ENCODE results near the gene SLC24A1.

Gene SLC24A1

DNA sequence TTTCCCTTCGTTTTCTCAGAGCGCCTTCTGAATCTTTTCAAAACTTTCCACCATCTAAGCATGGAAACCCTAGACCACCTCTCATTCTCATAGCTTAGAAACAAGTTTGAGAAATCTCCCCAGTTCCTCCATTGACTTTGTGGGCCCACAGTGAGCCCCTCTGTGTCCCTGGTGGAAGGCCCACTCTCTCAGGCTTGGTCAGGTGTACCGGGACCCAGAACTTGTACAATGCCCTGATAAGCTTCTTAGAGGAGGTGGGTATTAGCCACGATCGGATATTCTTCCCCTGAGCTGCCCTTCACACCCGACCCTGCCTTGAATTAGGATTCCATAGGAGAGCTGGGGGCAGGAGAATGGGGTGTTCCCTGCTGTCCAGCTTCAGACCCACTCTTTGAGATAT lies at the start of gene SLC24A1:
TSS of gene SLC24A1 (plus strand) at position 301 of the 400 bp plus-strand sequence. CDS start 2,143 bp downstream, outside the sequence.
- DNase-seq (ENCODE audit: extremely low read depth in 1 of 2, low read depth in 1 of 2), result no peak

- no peak for DNase-seq (ENCODE audit: extremely low read depth in 1 of 2, low read depth in 1 of 2)
Measured at GRCh38 chr15:65571971-65572370, 49.8 kb upstream of the SLC24A1 start.

- DNase-seq (ENCODE audit: extremely low read depth in 1 of 2, low read depth in 1 of 2), result no peak
Measured at GRCh38 chr15:65576664-65577063, 45.1 kb upstream of the SLC24A1 start.

GRCh38 chr15:65577129-65577996 lies 44.4 kb upstream of the SLC24A1 start:
- DNase-seq (ENCODE audit: extremely low read depth in 1 of 2, low read depth in 1 of 2), result no peak

GRCh38 chr15:65578904-65579728 lies 42.6 kb upstream of the SLC24A1 start:
- DNase-seq (ENCODE audit: extremely low read depth in 1 of 2, low read depth in 1 of 2), result no peak

DNA sequence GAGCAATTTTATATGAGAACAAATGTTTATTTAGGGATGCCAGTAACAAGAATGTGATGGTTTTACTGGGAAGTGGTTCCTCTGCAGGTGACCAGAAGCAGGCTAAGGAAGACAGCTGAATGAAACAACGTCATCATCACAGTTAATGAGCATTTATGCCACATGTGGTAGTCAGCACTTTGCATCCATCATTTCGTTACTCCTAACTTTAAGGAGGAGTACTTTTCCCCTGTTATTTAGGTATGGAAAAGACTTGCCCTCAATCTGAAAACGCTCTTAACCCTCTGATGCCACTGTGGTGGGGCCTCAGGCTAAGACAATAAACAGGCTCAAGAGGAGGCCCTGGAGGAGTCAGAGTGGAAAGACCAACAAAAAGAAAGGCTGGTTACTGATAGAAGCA lies 42.0 kb upstream of the SLC24A1 start:
- no peak for DNase-seq (ENCODE audit: extremely low read depth in 1 of 2, low read depth in 1 of 2)

- no peak for DNase-seq (ENCODE audit: extremely low read depth in 1 of 2, low read depth in 1 of 2)
Measured at GRCh38 chr15:65580287-65580686, 41.5 kb upstream of the SLC24A1 start.

DNA sequence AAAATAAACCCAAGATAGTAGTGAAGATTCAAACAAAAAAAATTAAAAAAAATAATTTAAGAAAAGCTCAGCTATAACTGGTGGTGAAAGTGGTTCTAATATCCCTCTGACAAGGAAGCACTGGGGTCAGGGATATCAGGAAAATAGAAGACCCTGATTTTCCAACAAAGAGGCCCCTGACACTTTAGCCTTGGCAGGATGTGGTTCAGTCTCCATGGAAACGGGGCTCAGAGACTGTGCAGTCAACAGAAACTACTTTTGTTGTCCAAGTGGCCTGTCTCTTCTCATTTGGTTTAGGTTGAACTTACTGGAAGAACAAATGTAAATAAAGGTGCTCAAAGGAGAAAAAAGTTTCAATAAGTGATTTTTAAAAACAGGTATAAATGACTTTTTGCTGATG lies 38.0 kb upstream of the SLC24A1 start:
- DNase-seq (ENCODE audit: extremely low read depth in 1 of 2, low read depth in 1 of 2), result peak in 1 of 2 donors; percentile 14

DNA sequence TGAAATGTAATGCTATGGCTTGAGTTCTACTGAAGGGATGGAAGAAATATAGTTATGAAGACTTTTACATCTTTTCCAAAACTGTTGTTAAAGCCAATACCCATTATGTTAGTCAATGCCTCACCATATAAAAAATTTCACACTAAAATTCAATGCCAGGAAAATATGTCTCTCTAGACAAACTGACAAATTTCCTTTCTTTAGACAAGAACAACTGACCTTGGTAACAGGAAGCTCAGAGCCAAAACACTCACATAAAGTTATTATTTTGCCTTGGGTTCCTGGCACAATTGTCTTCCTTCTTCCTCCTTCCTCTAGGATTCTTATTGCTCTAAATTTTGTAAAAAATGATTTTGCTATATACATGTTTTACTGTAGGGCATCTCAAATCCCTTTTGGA lies 37.5 kb upstream of the SLC24A1 start:
- DNase-seq (ENCODE audit: extremely low read depth in 1 of 2, low read depth in 1 of 2), result no peak

- DNase-seq (ENCODE audit: extremely low read depth in 1 of 2, low read depth in 1 of 2), result no peak
Measured at GRCh38 chr15:65587094-65587493, 34.6 kb upstream of the SLC24A1 start.

DNA sequence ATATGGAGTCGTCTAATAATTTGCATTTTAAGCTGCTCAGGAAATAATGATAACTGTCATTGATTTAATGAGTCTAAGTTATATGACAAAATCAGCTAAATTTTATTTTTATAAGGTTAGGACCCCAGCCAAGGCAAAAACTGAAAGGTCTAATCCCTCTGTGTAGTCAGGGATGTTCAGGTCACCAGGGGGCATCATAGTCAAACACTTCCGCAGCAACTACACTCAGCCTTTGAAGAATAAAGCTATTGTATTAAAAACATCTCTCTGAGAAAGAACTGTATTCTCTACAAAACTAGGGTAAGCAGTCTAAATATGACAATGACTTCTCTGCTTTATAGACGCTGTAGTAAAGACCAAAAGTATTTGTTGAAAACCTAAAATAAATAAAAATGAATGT lies 25.8 kb upstream of the SLC24A1 start:
- no peak for DNase-seq (ENCODE audit: extremely low read depth in 1 of 2, low read depth in 1 of 2)

DNA sequence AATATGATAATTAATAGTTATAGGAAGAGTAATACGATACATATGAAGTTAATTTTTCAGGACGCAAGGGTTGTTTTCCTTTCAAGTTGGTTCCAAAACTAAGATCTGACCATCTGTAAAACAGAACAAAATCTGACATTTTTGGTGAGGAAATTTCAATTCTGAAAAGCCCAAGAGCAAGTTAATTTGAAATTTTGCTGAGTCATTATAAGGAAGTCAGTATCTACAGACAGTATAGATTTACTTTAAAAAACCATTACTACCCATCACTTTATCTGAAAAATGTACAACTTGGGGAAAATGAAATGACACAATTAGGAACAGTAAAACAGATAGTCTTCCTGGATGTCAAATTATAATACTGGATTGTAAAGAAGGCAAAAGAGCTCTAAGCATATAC lies 23.3 kb upstream of the SLC24A1 start:
- DNase-seq (ENCODE audit: extremely low read depth in 1 of 2, low read depth in 1 of 2), result no peak

- DNase-seq (ENCODE audit: extremely low read depth in 1 of 2, low read depth in 1 of 2), result no peak
Measured at GRCh38 chr15:65599677-65600076, 22.1 kb upstream of the SLC24A1 start.

DNA sequence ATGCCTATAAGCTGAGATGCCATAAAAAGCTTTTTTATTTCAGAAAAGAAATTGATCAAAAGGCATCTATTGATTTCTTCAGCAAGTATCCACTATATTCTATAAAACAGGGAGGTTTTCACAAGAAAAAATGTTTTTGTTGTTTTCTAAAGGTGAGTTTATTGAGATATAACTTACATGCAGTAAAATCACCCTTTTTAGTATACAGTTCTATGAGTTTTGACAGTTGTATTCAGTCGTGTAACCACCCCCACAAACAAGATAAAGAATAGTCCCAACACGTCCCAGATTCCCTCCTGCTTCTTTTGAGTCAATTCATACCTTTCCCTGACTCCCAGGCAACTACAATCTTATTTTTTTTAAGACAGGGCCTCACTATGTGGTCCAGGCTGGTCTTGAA lies 18.6 kb upstream of the SLC24A1 start:
- no peak for DNase-seq (ENCODE audit: extremely low read depth in 1 of 2, low read depth in 1 of 2)

DNA sequence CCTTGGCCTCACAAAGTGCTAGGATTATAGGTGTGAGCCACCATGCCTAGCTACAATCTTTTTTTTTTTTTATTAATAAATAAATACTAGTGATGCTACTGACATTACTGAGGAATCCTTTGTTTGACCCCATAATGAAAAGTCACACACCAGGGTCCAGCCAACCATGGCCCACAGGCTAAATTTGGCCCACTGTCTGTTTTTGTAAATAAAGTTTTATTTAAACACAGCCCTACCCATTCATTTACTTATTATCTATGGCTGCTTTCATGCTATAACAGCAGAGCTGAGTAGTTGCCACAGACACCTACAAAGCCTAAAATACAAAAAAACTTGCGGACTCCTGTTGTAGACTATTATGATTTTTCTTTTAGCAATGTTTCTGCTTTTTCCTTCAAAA lies 18.2 kb upstream of the SLC24A1 start:
- DNase-seq (ENCODE audit: extremely low read depth in 1 of 2, low read depth in 1 of 2), result no peak

DNA sequence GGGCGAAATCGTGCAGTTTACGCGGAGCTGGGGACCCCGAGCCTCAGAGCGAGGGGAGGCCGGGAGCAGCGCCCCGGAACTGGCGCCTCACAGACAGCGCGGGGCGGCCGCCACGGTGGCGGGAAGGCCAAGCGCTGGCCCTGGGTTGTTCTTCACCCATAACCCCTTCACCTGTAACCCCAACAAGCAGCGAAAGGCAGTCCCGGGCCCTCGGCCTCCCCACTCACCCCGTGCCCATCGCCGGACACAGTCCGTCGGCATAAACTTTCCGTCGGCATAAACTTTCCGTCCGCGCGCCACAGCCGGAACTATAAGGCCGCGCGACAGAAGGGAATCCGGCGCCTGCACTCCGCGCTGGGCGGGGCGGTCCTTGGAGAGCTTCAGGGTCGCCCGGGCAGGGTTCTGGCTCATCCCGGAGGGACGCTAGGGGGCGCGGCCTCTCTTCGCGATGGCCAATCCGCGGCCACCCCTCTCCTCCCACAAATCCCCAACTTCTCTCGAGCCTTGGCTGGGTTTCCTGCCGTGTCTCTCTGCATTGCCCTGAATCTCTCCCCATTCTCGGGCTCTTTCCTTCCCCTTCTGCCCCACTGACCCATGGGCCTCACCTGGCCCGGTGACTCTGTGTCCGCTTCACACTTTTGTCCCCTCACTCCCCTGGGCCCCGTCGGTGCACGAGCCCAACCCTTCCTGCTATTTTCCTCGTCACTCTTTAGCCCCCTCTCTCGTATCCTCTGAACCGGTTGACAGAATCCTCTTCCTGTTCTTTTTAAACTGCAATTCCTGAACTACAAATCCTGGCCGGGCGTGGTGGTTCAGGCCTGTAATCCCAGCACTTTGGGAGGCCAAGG lies 10.6 kb upstream of the SLC24A1 start, which contains the start of gene INTS14:
TSS of gene INTS14 (minus strand) at position 261 of the 848 bp plus-strand sequence. CDS start 3,751 bp downstream, outside the sequence.
- DNase-seq (ENCODE audit: extremely low read depth in 1 of 2, low read depth in 1 of 2), result peak; percentile 83 to 91

GRCh38 chr15:65611888-65612615 lies 9.7 kb upstream of the SLC24A1 start:
- no peak for DNase-seq (ENCODE audit: extremely low read depth in 1 of 2, low read depth in 1 of 2)

DNA sequence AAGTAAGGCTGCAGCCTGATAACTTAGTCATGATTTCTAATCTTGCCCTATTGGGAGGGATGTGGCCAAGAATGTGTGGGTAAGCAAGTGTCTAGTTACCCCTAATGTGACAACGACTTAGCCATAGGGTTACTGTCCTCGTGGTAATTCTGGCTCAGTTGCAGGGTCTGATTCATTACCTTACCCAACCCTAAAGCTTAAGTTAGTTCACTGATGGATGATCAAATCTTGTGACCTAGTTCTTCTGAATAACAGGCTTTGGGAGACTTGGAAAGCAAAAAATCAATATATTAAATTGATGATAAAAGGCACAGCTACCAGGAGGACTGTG lies 9.2 kb upstream of the SLC24A1 start:
- no peak for DNase-seq (ENCODE audit: extremely low read depth in 1 of 2, low read depth in 1 of 2)

GRCh38 chr15:65612949-65613744 lies 8.6 kb upstream of the SLC24A1 start:
- DNase-seq (ENCODE audit: extremely low read depth in 1 of 2, low read depth in 1 of 2), result no peak

Measured in activated CD8-positive, alpha-beta memory T cell treated with anti-CD3 and anti-CD28 coated beads for 1 hour (primary cell).